Loucy (cell line): ENCODE results near the gene FSTL5.
"Not testable (repeated sequence)": the region's sequence is repeated elsewhere in the genome, so short reads cannot be mapped to it uniquely, and the experiment has no call there.

Source experiments
- H2AFZ ChIP-seq: fragments of 200-600 bp; sonication (generic); 2 replicates; pipeline ENCODE4 v1.6.0; 2016; ENCODE audit warnings: antibody characterized with exemption, mild to moderate bottlenecking, low read length, moderate library complexity
- H3F3A ChIP-seq: fragments of 200-600 bp; 2 replicates; pipeline ENCODE4 v1.6.0; 2016; ENCODE audit warnings: antibody characterized with exemption, low read depth, mild to moderate bottlenecking
- H3K27me3 ChIP-seq: fragments of 200-600 bp; sonication (generic); 2 replicates; pipeline ENCODE4 v1.6.1; 2014; ENCODE audit warnings: low read length, mild to moderate bottlenecking; ENCODE audit not compliant: insufficient read depth, poor library complexity, severe bottlenecking
- H3K36me3 ChIP-seq: fragments of 200-600 bp; sonication (generic); 2 replicates; pipeline ENCODE4 v1.6.1; 2016; ENCODE audit warnings: low read length; ENCODE audit not compliant: insufficient read depth
- H3K4me1 ChIP-seq: fragments of 200-600 bp; sonication (generic); 2 replicates; pipeline ENCODE4 v1.5.1; 2014; ENCODE audit warnings: low read length, mild to moderate bottlenecking; ENCODE audit not compliant: insufficient read depth, poor library complexity, severe bottlenecking
- H3K4me2 ChIP-seq: fragments of 200-600 bp; sonication (generic); 2 replicates; pipeline ENCODE4 v1.6.0; 2014; ENCODE audit warnings: antibody characterized with exemption, low read length, low read depth, mild to moderate bottlenecking; ENCODE audit not compliant: poor library complexity, severe bottlenecking
- H3K4me3 ChIP-seq: fragments of 200-600 bp; sonication (generic); 2 replicates; pipeline ENCODE4 v1.5.1; 2014; ENCODE audit warnings: low read length, mild to moderate bottlenecking, mixed read lengths; ENCODE audit not compliant: poor library complexity, severe bottlenecking
- H3K79me2 ChIP-seq: fragments of 200-600 bp; sonication (generic); 2 replicates; pipeline ENCODE4 v1.6.1; 2014; ENCODE audit warnings: low read length; ENCODE audit not compliant: insufficient read depth
- H3K9ac ChIP-seq: fragments of 200-600 bp; sonication (generic); 2 replicates; pipeline ENCODE4 v1.6.0; 2014; ENCODE audit warnings: mild to moderate bottlenecking, low read depth, low read length, moderate library complexity; ENCODE audit not compliant: poor library complexity, severe bottlenecking
- H3K9me2 ChIP-seq: fragments of 200-600 bp; sonication (generic); replicated peaks from 2 replicates; pipeline ENCODE4 v1.6.1; 2016; ENCODE audit warnings: low read depth, low read length, mixed read lengths
- H3K9me3 ChIP-seq: fragments of 200-600 bp; sonication (generic); 2 replicates; pipeline ENCODE4 v1.6.1; 2014; ENCODE audit warnings: mild to moderate bottlenecking, antibody characterized with exemption, low read length, low read depth; ENCODE audit not compliant: insufficient read depth
- H4K20me1 ChIP-seq: fragments of 200-600 bp; sonication (generic); 2 replicates; pipeline ENCODE4 v1.6.0; 2014; ENCODE audit warnings: antibody characterized with exemption, low read length, mild to moderate bottlenecking; ENCODE audit not compliant: insufficient read depth, poor library complexity, severe bottlenecking
- CTCF ChIP-seq: fragments of 200-600 bp; sonication (generic); conservative IDR thresholded peaks from 2 replicates; pipeline ENCODE4 v1.5.1; 2014; ENCODE audit warnings: mild to moderate bottlenecking, antibody characterized with exemption, low read length
- EZH2phosphoT487 ChIP-seq: fragments of 200-600 bp; IDR thresholded peaks from 2 replicates; pipeline ENCODE4 v1.6.1; 2018; ENCODE audit warnings: antibody characterized with exemption, mild to moderate bottlenecking, moderate library complexity, borderline replicate concordance

FSTL5 gene

GRCh38 chr4:162104459-162105124, 59.2 kb downstream of the FSTL5 start:
- H3K79me2 ChIP-seq: no peaks in the 10 kb centered on the region
- no peaks in the 10 kb centered on the region for H4K20me1 ChIP-seq
- H3K4me2 ChIP-seq: no peak overlapping the region
- no peak overlapping the region for H3K4me3 ChIP-seq
- TF ChIP-seq EZH2phosphoT487: no peak
- H3K4me1 ChIP-seq: no peaks in the 10 kb centered on the region
- H2AFZ ChIP-seq: no peak overlapping the region
- H3F3A ChIP-seq: no peaks in the 10 kb centered on the region
- no peaks in the 10 kb centered on the region for H3K27me3 ChIP-seq
- H3K36me3 ChIP-seq: no peaks in the 10 kb centered on the region
- no peaks in the 10 kb centered on the region for H3K9me2 ChIP-seq
- H3K9ac ChIP-seq: no peak overlapping the region
- no peaks in the 10 kb centered on the region for H3K9me3 ChIP-seq

GRCh38 chr4:162103908-162104307, 59.9 kb downstream of the FSTL5 start:
- H3K27me3 ChIP-seq, H3K4me2 ChIP-seq, H3K9me3 ChIP-seq, H3F3A ChIP-seq, H4K20me1 ChIP-seq, H3K9ac ChIP-seq, H3K9me2 ChIP-seq, H3K4me1 ChIP-seq, H3K79me2 ChIP-seq, H2AFZ ChIP-seq, H3K4me3 ChIP-seq, H3K36me3 ChIP-seq: not testable (repeated sequence)

GRCh38 chr4:162102713-162103112, 61.1 kb downstream of the FSTL5 start:
- Histone ChIP-seq H3K4me3 (no peak overlapping the region), H3F3A (no peaks in the 10 kb centered on the region), H3K4me1 (no peaks in the 10 kb centered on the region), H4K20me1 (no peaks in the 10 kb centered on the region), H2AFZ (no peak overlapping the region), H3K79me2 (no peaks in the 10 kb centered on the region), H3K9ac (no peak overlapping the region), H3K9me3 (no peaks in the 10 kb centered on the region), H3K4me2 (no peak overlapping the region), H3K9me2 (no peaks in the 10 kb centered on the region), H3K27me3 (no peaks in the 10 kb centered on the region), H3K36me3 (no peaks in the 10 kb centered on the region)
- TF ChIP-seq CTCF (no peak), EZH2phosphoT487 (no peak)

- Histone ChIP-seq H3K79me2 (no peaks in the 10 kb centered on the region), H3K36me3 (no peaks in the 10 kb centered on the region), H3F3A (no peaks in the 10 kb centered on the region)
Measured at GRCh38 chr4:162101337-162101736, 62.5 kb downstream of the FSTL5 start.

More at GRCh38 chr4:162101337-162101736, 62.5 kb downstream of the FSTL5 start:
- H3K9ac ChIP-seq: no peak overlapping the region
- no peaks in the 10 kb centered on the region for H3K9me3 ChIP-seq
- H3K9me2 ChIP-seq: no peaks in the 10 kb centered on the region
- H3K4me3 ChIP-seq: no peak overlapping the region
- H3K4me2 ChIP-seq: no peak overlapping the region
- H3K27me3 ChIP-seq: no peaks in the 10 kb centered on the region
- TF ChIP-seq CTCF: no peak
- no peak for TF ChIP-seq EZH2phosphoT487
- H3K4me1 ChIP-seq: no peaks in the 10 kb centered on the region
- H2AFZ ChIP-seq: no peak overlapping the region
- no peaks in the 10 kb centered on the region for H4K20me1 ChIP-seq
